Loucy (cell line): ENCODE data around the gene GLIPR1.

Source experiments
- CTCF ChIP-seq: fragments of 200-600 bp; sonication (generic); conservative IDR thresholded peaks from 2 replicates; pipeline ENCODE4 v1.5.1; 2014; ENCODE audit warnings: mild to moderate bottlenecking, antibody characterized with exemption, low read length
- EZH2phosphoT487 ChIP-seq: fragments of 200-600 bp; IDR thresholded peaks from 2 replicates; pipeline ENCODE4 v1.6.1; 2018; ENCODE audit warnings: antibody characterized with exemption, mild to moderate bottlenecking, moderate library complexity, borderline replicate concordance

- TF ChIP-seq CTCF (no peak), EZH2phosphoT487 (no peak)
Observed at GRCh38 chr12:75553398-75553797, 72.8 kb downstream of the GLIPR1 start.
